ENCODE data around the gene TENM4.
A peak's percentile ranks its signal among the peaks of the same experiment; 100 is the strongest.

The TENM4 gene

GRCh38 chr11:79418241-79418640 is 22.6 kb downstream of the TENM4 start:
- DNase-seq (ENCODE audit: low spot score) = no peak

GRCh38 chr11:79417069-79417920 is 23.5 kb downstream of the TENM4 start:
- no peak for DNase-seq (ENCODE audit: low spot score)

GRCh38 chr11:79415912-79416311 is 24.9 kb downstream of the TENM4 start:
- no peak for DNase-seq (ENCODE audit: low spot score)

GRCh38 chr11:79415411-79415810 is 25.4 kb downstream of the TENM4 start:
- DNase-seq (ENCODE audit: low spot score) = no peak

- DNase-seq (ENCODE audit: low spot score) = peak; percentile 71
Measured at GRCh38 chr11:79414644-79415317, 26.0 kb downstream of the TENM4 start.

- no peak for DNase-seq (ENCODE audit: low spot score)
Measured at GRCh38 chr11:79414041-79414440, 26.8 kb downstream of the TENM4 start.

- DNase-seq (ENCODE audit: low spot score) = peak; percentile 89
Measured at GRCh38 chr11:79413268-79413667, 27.6 kb downstream of the TENM4 start.

- DNase-seq (ENCODE audit: low spot score) = no peak
Measured at GRCh38 chr11:79412761-79413160, 28.1 kb downstream of the TENM4 start.

- DNase-seq (ENCODE audit: low spot score) = no peak
Measured at GRCh38 chr11:79409330-79409729, 31.5 kb downstream of the TENM4 start.

GRCh38 chr11:79406376-79406775 is 34.5 kb downstream of the TENM4 start:
- no peak for DNase-seq (ENCODE audit: low spot score)

- no peak for DNase-seq (ENCODE audit: low spot score)
Measured at GRCh38 chr11:79404806-79405205, 36.0 kb downstream of the TENM4 start.

GRCh38 chr11:79404325-79404724 is 36.5 kb downstream of the TENM4 start:
- DNase-seq (ENCODE audit: low spot score) = no peak

GRCh38 chr11:79403839-79404238 is 37.0 kb downstream of the TENM4 start:
- DNase-seq (ENCODE audit: low spot score) = no peak

GRCh38 chr11:79402912-79403311 is 37.9 kb downstream of the TENM4 start:
- no peak for DNase-seq (ENCODE audit: low spot score)

GRCh38 chr11:79400717-79401330 is 40.0 kb downstream of the TENM4 start:
- peak; percentile 55 for DNase-seq (ENCODE audit: low spot score)

- no peak for DNase-seq (ENCODE audit: low spot score)
Measured at GRCh38 chr11:79400206-79400605, 40.6 kb downstream of the TENM4 start.

- DNase-seq (ENCODE audit: low spot score) = peak; percentile 45
Measured at GRCh38 chr11:79397252-79397651, 43.6 kb downstream of the TENM4 start.

- DNase-seq (ENCODE audit: low spot score) = no peak
Measured at GRCh38 chr11:79396674-79397073, 44.2 kb downstream of the TENM4 start.

GRCh38 chr11:79396001-79396400 is 44.8 kb downstream of the TENM4 start:
- no peak for DNase-seq (ENCODE audit: low spot score)

- no peak for DNase-seq (ENCODE audit: low spot score)
Measured at GRCh38 chr11:79393362-79394043, 47.3 kb downstream of the TENM4 start.

GRCh38 chr11:79392161-79392560 is 48.7 kb downstream of the TENM4 start:
- no peak for DNase-seq (ENCODE audit: low spot score)

- DNase-seq (ENCODE audit: low spot score) = no peak
Measured at GRCh38 chr11:79390923-79391322, 49.9 kb downstream of the TENM4 start.

Data from AG08396 (cell line).